GM11168 (cell line): Measurements from ENCODE around the gene SMYD4.
"Not testable (repeated sequence)": the region's sequence is repeated elsewhere in the genome, so short reads cannot be mapped to it uniquely, and the experiment has no call there.

Experiments
- in situ Hi-C: fragments of 300-500 bp; cut with MboI; formaldehyde crosslinking; loops from one replicate; pipeline ENCODE4 v1.12.0; 2022; ENCODE audit warnings: low sequenced_read_pairs; ENCODE audit not compliant: unreplicated experiment

Gene SMYD4

DNA sequence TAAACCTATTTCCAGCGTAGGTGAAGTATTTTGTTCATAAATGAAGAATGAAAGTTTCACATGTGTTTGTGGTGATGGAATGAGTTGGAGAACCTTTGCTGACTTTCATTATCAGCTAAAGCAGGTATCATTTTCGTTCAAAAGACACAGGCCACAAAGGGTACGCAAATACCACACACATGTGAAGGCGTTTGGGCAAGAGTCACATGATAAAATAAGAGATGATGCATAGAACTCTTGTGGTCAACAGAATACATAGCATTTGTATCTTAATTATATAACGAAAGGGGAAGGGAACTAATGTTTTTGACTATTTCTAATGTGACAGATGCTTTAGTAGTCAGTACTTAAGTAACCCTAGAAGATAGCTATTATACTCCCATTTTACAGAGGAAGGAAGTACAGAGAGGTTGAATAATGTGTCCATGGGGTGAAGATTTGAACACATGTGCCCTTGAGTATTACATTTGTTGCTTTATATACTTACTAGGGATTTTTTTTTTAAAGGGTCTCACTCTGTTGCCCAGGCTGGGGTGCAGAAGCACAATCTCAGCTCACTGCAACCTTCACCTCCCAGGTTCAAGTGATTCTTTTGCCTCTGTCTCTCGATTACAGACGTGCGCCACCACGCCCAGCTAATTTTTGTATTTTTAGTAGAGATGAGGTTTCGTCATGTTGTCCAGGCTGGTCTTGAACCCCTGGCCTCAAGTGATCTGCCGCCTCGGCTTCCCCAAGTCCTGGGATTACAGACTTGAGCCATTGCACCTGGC, 4.9 kb upstream of the SMYD4 start:
- in situ Hi-C loops = no loop called here

DNA sequence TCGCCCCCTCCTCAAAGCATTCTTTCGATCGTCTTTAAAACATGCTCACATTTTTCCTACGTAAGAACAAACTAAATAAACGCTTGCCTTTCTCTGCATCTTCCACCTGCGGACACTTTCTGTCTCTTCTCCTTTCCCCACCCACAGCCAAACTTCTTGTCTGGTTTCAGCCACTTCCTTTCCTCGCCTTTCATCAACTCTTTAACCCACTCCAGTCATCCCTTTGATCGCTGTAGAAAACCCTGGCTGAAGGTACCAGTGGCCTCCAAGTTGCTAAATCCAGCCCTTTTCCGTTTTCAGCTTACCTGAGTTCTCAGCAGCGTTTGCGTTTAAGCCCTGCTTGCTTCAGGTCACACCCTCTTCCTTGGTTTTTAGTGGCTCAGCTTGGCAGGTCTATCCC, 586 bp upstream of the SMYD4 start:
- in situ Hi-C loops = no loop called here

- in situ Hi-C loops = no loop called here
These were observed 498 bp downstream of the SMYD4 start for GRCh38 chr17:1829216-1829591.

- in situ Hi-C loops = no loop called here
These were observed 9.0 kb downstream of the SMYD4 start for GRCh38 chr17:1820528-1821252.

DNA sequence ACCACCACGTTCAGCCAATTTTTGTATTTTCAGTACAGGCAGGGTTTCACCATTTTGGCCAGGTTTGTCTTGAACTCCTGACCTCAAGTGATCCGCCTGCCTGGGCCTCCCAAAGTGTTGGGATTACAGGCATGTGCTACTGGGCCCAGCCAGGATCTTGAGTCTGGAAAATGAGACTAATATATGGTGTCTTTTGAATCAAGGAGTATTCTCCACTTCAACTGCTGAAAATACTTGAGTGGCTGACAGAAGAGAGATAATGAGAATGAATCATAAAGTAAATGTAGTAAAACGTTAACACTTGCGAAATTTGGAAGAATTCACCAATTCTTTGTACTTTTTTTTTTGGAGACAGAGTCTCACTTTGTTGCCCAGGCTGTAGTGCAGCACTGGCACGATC, 16.6 kb downstream of the SMYD4 start:
- in situ Hi-C loops = no loop called here

DNA sequence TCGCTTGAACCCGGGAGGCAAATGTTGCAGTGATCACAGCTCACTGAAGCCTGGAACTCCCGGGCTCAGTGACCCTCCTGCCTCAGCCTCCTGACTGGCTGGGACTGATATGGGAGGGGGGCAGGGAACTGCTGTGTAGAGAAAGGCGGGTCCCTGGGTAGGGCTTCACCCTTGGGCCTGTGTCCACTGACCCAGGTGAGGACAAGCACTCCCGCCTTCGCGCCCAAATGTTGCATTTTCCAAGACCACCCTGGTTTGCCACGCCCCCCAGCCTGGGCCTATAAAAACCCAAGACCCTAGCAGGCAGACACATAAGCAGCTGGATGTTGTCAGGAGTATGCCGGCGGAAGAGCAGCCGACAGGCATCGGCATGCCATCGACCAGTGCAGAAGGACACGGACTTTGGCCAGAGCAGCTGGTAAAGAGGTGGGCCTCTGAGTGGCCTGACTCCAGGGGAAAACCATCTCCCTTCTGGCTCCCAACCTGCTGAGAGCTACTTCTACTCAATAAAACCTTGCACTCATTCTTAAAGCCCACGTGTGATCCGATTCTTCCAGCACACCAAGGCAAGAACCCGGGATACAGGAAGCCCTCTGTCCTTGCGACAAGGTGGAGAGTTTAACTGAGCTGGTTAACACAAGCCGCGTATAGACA, 19.1 kb downstream of the SMYD4 start:
- in situ Hi-C loops = no loop called here

- in situ Hi-C loops = not testable (repeated sequence)
These were observed 19.9 kb downstream of the SMYD4 start for GRCh38 chr17:1809815-1810214.

GRCh38 chr17:1808644-1809043, 21.1 kb downstream of the SMYD4 start:
- in situ Hi-C loops = no loop called here

DNA sequence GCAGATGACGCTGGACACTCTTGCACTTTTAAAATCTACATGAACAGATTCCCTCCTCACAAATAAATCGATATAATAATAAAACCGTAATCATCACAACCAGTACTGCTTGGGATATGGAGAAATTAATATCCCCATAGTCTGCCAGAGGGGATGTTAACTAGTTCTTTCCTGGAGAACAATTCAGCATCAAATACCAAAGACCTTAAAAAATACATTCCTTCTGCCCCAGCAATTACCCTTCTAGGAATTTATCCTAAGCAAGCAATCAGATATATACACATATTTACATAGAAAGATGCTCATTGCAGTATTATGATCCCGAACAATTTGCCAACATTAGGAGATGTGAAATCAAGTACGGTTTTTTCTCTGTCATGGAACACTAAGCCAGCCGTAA, 21.8 kb downstream of the SMYD4 start:
- in situ Hi-C loops = no loop called here

GRCh38 chr17:1803280-1803679, 26.4 kb downstream of the SMYD4 start:
- in situ Hi-C loops = no loop called here

DNA sequence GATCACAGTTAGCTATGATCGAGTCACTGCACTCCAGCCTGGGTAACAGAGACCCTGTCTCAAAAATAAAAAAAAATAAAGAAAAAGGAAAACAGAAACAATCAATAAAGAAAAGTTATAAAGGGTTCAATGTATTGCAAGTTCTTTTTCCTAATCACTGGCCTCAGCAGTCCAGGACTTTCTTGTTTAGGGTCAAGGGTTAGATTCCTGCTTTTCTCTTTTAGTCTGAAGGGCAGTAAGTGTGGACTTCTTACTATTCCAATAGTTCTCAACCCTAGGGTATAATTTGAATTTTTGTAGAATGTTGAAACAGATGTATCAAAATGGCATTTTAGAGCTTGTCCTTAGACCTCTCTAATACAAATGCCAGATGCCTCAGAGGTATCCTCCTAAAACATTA, 27.3 kb downstream of the SMYD4 start:
- in situ Hi-C loops = no loop called here

- in situ Hi-C loops = no loop called here
These were observed 29.0 kb downstream of the SMYD4 start for GRCh38 chr17:1800712-1801111.

- in situ Hi-C loops = no loop called here
These were observed 29.5 kb downstream of the SMYD4 start for GRCh38 chr17:1800240-1800639.

DNA sequence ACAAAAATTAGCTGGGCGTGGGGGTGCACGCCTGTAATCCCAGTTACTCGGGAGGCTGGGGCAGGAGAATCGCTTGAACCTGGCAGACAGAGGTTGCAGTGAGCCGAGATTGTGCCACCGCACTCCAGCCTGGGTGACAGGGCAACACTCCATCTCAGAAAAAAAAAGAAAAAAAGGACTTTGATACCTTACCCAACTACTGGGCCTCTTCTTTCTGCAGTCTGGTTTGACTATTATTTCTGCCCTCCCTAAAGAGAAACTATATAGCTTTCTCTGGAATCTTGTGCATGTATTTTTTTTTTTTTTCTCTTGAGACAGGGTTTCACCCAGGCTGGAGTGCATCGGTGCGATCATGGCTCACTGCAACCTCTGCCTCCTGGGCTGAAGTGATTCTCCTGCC, 31.9 kb downstream of the SMYD4 start:
- in situ Hi-C loops = not testable (repeated sequence)

- in situ Hi-C loops = no loop called here
These were observed 32.4 kb downstream of the SMYD4 start for GRCh38 chr17:1797323-1797722.

- in situ Hi-C loops = no loop called here
These were observed 32.9 kb downstream of the SMYD4 start for GRCh38 chr17:1796800-1797199.

DNA sequence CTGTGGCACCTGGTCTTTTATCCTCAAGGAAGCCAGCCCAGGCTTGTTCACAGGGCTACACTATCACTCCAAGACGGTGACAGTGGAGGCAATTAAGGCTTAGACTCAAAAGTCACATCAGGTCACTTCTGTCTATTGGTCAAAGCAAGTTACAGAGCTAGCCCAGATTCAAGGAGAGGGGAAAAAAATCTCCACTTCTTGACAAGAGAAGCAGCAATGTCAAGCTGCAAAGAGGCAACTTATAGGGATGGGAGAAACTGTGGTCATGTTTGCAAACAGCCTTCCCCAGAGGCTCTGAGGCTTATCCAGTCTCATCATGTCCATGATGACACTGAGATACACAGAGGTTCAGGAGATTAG, 36.3 kb downstream of the SMYD4 start:
- in situ Hi-C loops = no loop called here

- in situ Hi-C loops = no loop called here
These were observed 36.9 kb downstream of the SMYD4 start for GRCh38 chr17:1792495-1793446.

DNA sequence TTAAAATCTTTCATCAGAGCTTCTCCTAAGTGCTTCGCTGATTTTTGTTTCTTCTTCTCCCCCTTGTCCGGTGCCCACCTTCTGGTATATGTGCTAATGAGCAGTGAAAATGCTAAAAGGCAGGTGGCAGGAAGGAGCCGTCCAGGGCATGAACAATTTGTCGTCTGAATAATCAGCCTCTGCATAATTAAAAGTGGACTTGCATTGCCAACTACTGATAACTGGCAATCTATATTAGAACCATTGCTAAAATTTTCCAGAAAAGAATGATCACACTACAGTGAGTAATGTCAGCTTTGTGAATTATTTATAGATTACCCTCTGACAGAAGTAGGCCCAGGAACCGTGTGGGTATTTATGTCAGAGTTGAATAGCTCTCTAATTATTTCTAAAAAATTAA, 39.8 kb downstream of the SMYD4 start:
- in situ Hi-C loops = no loop called here

- in situ Hi-C loops = no loop called here
These were observed 42.3 kb downstream of the SMYD4 start for GRCh38 chr17:1787301-1787902.
